Activated CD4-positive, alpha-beta T cell treated with anti-CD3 and anti-CD28 coated beads, Interleukin-2, amount 10 ng/mL, durations not matched to agents 24 days and 14 days (primary cell): ENCODE results near the gene CEACAM5. TPM values are rescaled to one million over a fixed set of nuclear protein-coding genes. Genes with fewer than 3 reads are reported as not detected.
"Not testable (repeated sequence)": the region's sequence is repeated elsewhere in the genome, so short reads cannot be mapped to it uniquely, and the experiment has no call there.

ENCODE experiments used
- DNase-seq: peaks from one replicate; pipeline ENCODE4 v3.0.0; 2022
- H3K27ac Mint-ChIP-seq: one replicate; pipeline ENCODE4 v1.8.0; 2022; ENCODE audit warnings: mild to moderate bottlenecking, mixed read lengths
- H3K27me3 Mint-ChIP-seq: one replicate; pipeline ENCODE4 v1.8.0; 2022; ENCODE audit warnings: mixed read lengths
- H3K36me3 Mint-ChIP-seq: one replicate; pipeline ENCODE4 v1.8.0; 2022; ENCODE audit warnings: low read depth, mild to moderate bottlenecking, mixed read lengths
- H3K4me1 Mint-ChIP-seq: one replicate; pipeline ENCODE4 v1.8.0; 2021; ENCODE audit warnings: mixed read lengths
- H3K4me3 Mint-ChIP-seq: one replicate; pipeline ENCODE4 v1.8.0; 2022; ENCODE audit warnings: mild to moderate bottlenecking, moderate library complexity, mixed read lengths
- H3K9me3 Mint-ChIP-seq: one replicate; pipeline ENCODE4 v1.8.0; 2021; ENCODE audit warnings: mixed read lengths
- intact Hi-C: fragments of 100-400 bp; cut with micrococcal nuclease; formaldehyde crosslinking; loops from one replicate; pipeline ENCODE4 v1.15.1; 2023
- total RNA-seq: library from RNA; stranded (reverse); gene quantifications from 2 replicates; pipeline ENCODE4 v1.2.3, GENCODE V29; 2022

The CEACAM5 gene
- total RNA-seq, 1 donor from 2014 or later, result not detected

GRCh38 chr19:41767115-41767514 lies 58.7 kb downstream of the CEACAM5 start:
- Mint-ChIP-seq H3K4me3 (no peak overlapping the region), H3K27ac (no peak overlapping the region), H3K27me3 (peaks cover 63% of the 10 kb centered on the region), H3K9me3 (no peaks in the 10 kb centered on the region), H3K36me3 (no peaks in the 10 kb centered on the region), H3K4me1 (no peaks in the 10 kb centered on the region)
- DNase-seq, result no peak
- intact Hi-C loops, result no loop called here

- intact Hi-C loops, H3K9me3 Mint-ChIP-seq, H3K27ac Mint-ChIP-seq, H3K4me1 Mint-ChIP-seq, H3K36me3 Mint-ChIP-seq, DNase-seq, H3K4me3 Mint-ChIP-seq: not testable (repeated sequence)
- peaks cover 61% of the 10 kb centered on the region for H3K27me3 Mint-ChIP-seq
Observed at GRCh38 chr19:41768105-41768504, 59.7 kb downstream of the CEACAM5 start.

GRCh38 chr19:41769608-41770007 lies 61.2 kb downstream of the CEACAM5 start:
- Mint-ChIP-seq H3K27ac (no peak overlapping the region), H3K9me3 (no peaks in the 10 kb centered on the region), H3K4me3 (no peak overlapping the region), H3K36me3 (no peaks in the 10 kb centered on the region), H3K4me1 (peaks cover 19% of the 10 kb centered on the region), H3K27me3 (peaks cover 61% of the 10 kb centered on the region)
- intact Hi-C loops, result no loop called here
- DNase-seq, result no peak

DNA sequence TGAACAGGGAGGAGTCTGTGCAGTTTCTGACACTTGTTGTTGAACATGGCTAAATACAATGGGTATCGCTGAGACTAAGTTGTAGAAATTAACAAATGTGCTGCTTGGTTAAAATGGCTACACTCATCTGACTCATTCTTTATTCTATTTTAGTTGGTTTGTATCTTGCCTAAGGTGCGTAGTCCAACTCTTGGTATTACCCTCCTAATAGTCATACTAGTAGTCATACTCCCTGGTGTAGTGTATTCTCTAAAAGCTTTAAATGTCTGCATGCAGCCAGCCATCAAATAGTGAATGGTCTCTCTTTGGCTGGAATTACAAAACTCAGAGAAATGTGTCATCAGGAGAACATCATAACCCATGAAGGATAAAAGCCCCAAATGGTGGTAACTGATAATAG lies 63.0 kb downstream of the CEACAM5 start:
- intact Hi-C loops, result no loop called here
- no peak for DNase-seq
- Mint-ChIP-seq H3K27me3 (peaks cover 57% of the 10 kb centered on the region), H3K9me3 (no peaks in the 10 kb centered on the region), H3K4me3 (no peak overlapping the region), H3K36me3 (no peaks in the 10 kb centered on the region), H3K4me1 (peaks cover 23% of the 10 kb centered on the region), H3K27ac (no peak overlapping the region)

DNA sequence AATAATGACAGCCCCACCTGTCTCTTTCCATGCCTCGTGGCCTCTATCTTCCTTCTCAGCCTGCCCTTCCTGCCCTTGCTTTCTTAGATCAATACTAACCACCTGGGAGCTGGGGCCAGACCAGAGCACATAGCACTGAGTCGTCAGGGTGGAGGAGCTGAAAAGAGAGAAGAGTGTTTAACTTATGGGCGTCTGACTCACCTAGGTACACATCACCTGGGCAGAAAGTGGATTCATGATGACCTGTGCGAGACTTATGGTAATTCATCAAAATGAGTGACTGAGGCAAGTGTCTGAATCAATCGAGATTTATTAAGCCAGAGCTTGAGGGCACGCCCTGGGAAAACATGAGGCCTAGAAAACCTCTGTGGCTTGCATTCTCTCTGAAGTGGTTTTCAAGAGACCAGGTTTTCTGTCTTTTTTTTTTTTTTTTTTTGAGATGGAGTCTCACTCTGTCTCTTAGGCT lies 66.1 kb downstream of the CEACAM5 start:
- DNase-seq, result peak; percentile 88
- Mint-ChIP-seq H3K4me1 (peaks cover 23% of the 10 kb centered on the region), H3K27ac (no peak overlapping the region), H3K4me3 (peak overlapping the region; percentile 16), H3K9me3 (no peaks in the 10 kb centered on the region), H3K27me3 (peaks cover 74% of the 10 kb centered on the region), H3K36me3 (no peaks in the 10 kb centered on the region)
- intact Hi-C loops, result loop anchor here (1.0 kb wide), 1 partner anchor 11 kb away; no protein-coding TSS in a partner anchor

- H3K27me3 Mint-ChIP-seq, result peaks cover 77% of the 10 kb centered on the region
- H3K4me3 Mint-ChIP-seq, result no peak overlapping the region
- no peaks in the 10 kb centered on the region for H3K36me3 Mint-ChIP-seq
- H3K9me3 Mint-ChIP-seq, result no peaks in the 10 kb centered on the region
- DNase-seq, result no peak
- intact Hi-C loops, result no loop called here
- no peak overlapping the region for H3K27ac Mint-ChIP-seq
- peaks cover 23% of the 10 kb centered on the region for H3K4me1 Mint-ChIP-seq
Observed at GRCh38 chr19:41776700-41777099, 68.3 kb downstream of the CEACAM5 start.

Other genes with a start within 250 kb of the CEACAM5 start
- 31.1 and 32.8 TPM in 2 replicates for gene CEACAM21, start 132.5 kb upstream of the CEACAM5 start, total RNA-seq
- not detected in 2 replicates for gene CEACAM4, start 81.6 kb upstream of the CEACAM5 start, total RNA-seq
- not detected in 2 replicates for gene CEACAM7, start 20.4 kb upstream of the CEACAM5 start, total RNA-seq
- not detected in 2 replicates for gene CEACAM6, start 46.9 kb downstream of the CEACAM5 start, total RNA-seq
- not detected in 2 replicates for gene CEACAM3, start 88.0 kb downstream of the CEACAM5 start, total RNA-seq
- not detected in 2 replicates for gene LYPD4, start 136.1 kb downstream of the CEACAM5 start, total RNA-seq
- not detected in 2 replicates for gene DMRTC2, start 136.4 kb downstream of the CEACAM5 start, total RNA-seq
- 2,909 and 2,931 TPM in 2 replicates for gene RPS19, start 151.6 kb downstream of the CEACAM5 start, total RNA-seq
- gene CD79A, start 168.7 kb downstream of the CEACAM5 start, total RNA-seq, result 2.6 and 2.7 TPM in 2 replicates
- 365 and 378 TPM in 2 replicates for gene ARHGEF1, start 174.6 kb downstream of the CEACAM5 start, total RNA-seq
- gene ERFL, start 219.8 kb downstream of the CEACAM5 start, total RNA-seq, result 3.1 and 4.2 TPM in 2 replicates